ENCODE data around the gene FAM83E. TPM values are rescaled to one million over a fixed set of nuclear protein-coding genes. Genes with fewer than 3 reads are reported as not detected.

FAM83E gene
- polyA plus RNA-seq, 2 of the 4 experiments (the other 2 are of a cell fraction), result 0.16 to 0.41 TPM

GRCh38 chr19:48616041-48616436 is 1.2 kb upstream of the FAM83E start:
- 0 out of 2 replicates have a peak, but pooled peaks have one; percentile 50 for TF ChIP-seq TFCP2L1 (CRISPR knock-in tag; IDR thresholded peaks at IDR 0.05)
- no peak for TF ChIP-seq E2F6 (IDR thresholded peaks at IDR 0.05; ENCODE audit: borderline replicate concordance, low read depth)
- H3K4me2 ChIP-seq, result peak overlapping the region; percentile 92
- no peaks in the 10 kb centered on the region for H3K9me3 ChIP-seq
- DNase-seq (ENCODE audit: low read depth in 1 of 2, low spot score in 1 of 2) (no peak), FAIRE-seq (no peak), ATAC-seq (no peak)
- WGBS (ENCODE audit: missing lambda C conversion rate), result 76% methylated on average over 10 of the region's 16 CpGs
- H3K27ac ChIP-seq, result peak overlapping the region in 1 of 2 experiments; percentile 90; a peak in 3 of 6 replicates
- CTCF ChIA-PET, result interaction anchor here (0.7 to 18.9 kb wide), 9 partner anchors 7 to 349 kb away, joined by 3 to 396 read pairs (median 6); partner anchors contain the start of gene SPACA4
- POLR2A ChIA-PET, result interaction anchor here (0.6 to 3.6 kb wide), 4 partner anchors 7 to 123 kb away, joined by 3 to 70 read pairs (median 4); no protein-coding TSS in a partner anchor
- H3K4me1 ChIP-seq, result peaks cover 44% of the 10 kb centered on the region
- no peak overlapping the region for H3K4me3 ChIP-seq

GRCh38 chr19:48615231-48616040 is 560 bp upstream of the FAM83E start:
- Histone ChIP-seq H3K4me1 (peaks cover 43% of the 10 kb centered on the region), H3K9me3 (no peaks in the 10 kb centered on the region), H3K4me2 (peak overlapping the region; percentile 92), H3K4me3 (no peak overlapping the region), H3K27ac (peak overlapping the region in 1 of 2 experiments; percentile 90; a peak in 3 of 6 replicates)
- ATAC-seq, result no peak
- ChIA-PET CTCF (interaction anchor here (1.1 to 18.9 kb wide), 7 partner anchors 9 to 344 kb away, joined by 3 to 396 read pairs (median 5); partner anchors contain the start of gene KDELR1), POLR2A (interaction anchor here (0.6 to 0.8 kb wide), 2 partner anchors 122 to 220 kb away, joined by 3 read pairs; no protein-coding TSS in a partner anchor)
- no peak for DNase-seq (ENCODE audit: low read depth in 1 of 2, low spot score in 1 of 2)
- FAIRE-seq, result no peak
- WGBS (ENCODE audit: missing lambda C conversion rate), result 73% methylated on average over 19 of the region's 19 CpGs
- TF ChIP-seq MAFK (IDR thresholded peaks at IDR 0.05; ENCODE audit: partially characterized antibody), result peak; percentile 83
- TF ChIP-seq FOXS1 (CRISPR knock-in tag; IDR thresholded peaks at IDR 0.05), result no peak
- no peak for TF ChIP-seq POLR2AphosphoS2 (conservative IDR thresholded peaks at IDR 0.05; ENCODE audit: low read length)
- no peak for TF ChIP-seq MYC (IDR thresholded peaks at IDR 0.05; ENCODE audit: borderline replicate concordance, low read length)
- TF ChIP-seq ZC3H11A (IDR thresholded peaks at IDR 0.05), result no peak

- H3K4me3 ChIP-seq, result no peak overlapping the region
- ATAC-seq (peak; percentile 28 to 36), DNase-seq (ENCODE audit: low read depth in 1 of 2, low spot score in 1 of 2) (no peak), FAIRE-seq (no peak)
- no peak overlapping the region for H3K4me2 ChIP-seq
- H3K9me3 ChIP-seq, result no peaks in the 10 kb centered on the region
- CTCF ChIA-PET, result interaction anchor here (0.9 to 18.9 kb wide), 5 partner anchors 10 to 300 kb away, joined by 3 to 396 read pairs (median 3); partner anchors contain the start of gene KDELR1
- TF ChIP-seq FOSB (CRISPR knock-in tag; IDR thresholded peaks at IDR 0.05) (peak; percentile 76), FOSL2 (IDR thresholded peaks at IDR 0.05) (no peak), FOSL2 (CRISPR knock-in tag; IDR thresholded peaks at IDR 0.05) (no peak), TP53 (CRISPR knock-in tag; IDR thresholded peaks at IDR 0.05) (peak; percentile 74; the same call in 1 of the 2 replicates), TFCP2L1 (CRISPR knock-in tag; IDR thresholded peaks at IDR 0.05) (peak; percentile 90), MAX (IDR thresholded peaks at IDR 0.05) (no peak; the same call in 1 of the 2 replicates), JUNB (IDR thresholded peaks at IDR 0.05) (no peak), CEBPB (IDR thresholded peaks at IDR 0.05) (no peak), MAZ (IDR thresholded peaks at IDR 0.05; ENCODE audit: borderline replicate concordance, low read depth, low read length) (no peak), CHD2 (IDR thresholded peaks at IDR 0.05; ENCODE audit: low read length, partially characterized antibody) (peak; percentile 11), EHF (CRISPR knock-in tag; IDR thresholded peaks at IDR 0.05) (no peak), RARB (CRISPR knock-in tag; IDR thresholded peaks at IDR 0.05) (peak; percentile 49; the same call in 1 of the 2 replicates), HOXA7 (CRISPR knock-in tag; IDR thresholded peaks at IDR 0.05) (peak; percentile 84), E2F6 (IDR thresholded peaks at IDR 0.05; ENCODE audit: borderline replicate concordance, low read depth) (0 out of 2 replicates have a peak, but pooled peaks have one; percentile 3)
- 84% methylated on average over 13 of the region's 13 CpGs for WGBS (ENCODE audit: missing lambda C conversion rate)
- H3K4me1 ChIP-seq, result peaks cover 41% of the 10 kb centered on the region
- peak overlapping the region in 1 of 2 experiments; percentile 90; a peak in 3 of 6 replicates for H3K27ac ChIP-seq
- POLR2A ChIA-PET, result interaction anchor here (0.5 to 0.9 kb wide), 4 partner anchors 9 to 748 kb away, joined by 3 read pairs; partner anchors contain the start of gene TEAD2
Observed at GRCh38 chr19:48613852-48614435, 932 bp downstream of the FAM83E start.
